HUES6 (cell line): ENCODE results near the gene DLGAP1.
"Not testable (repeated sequence)": the region's sequence is repeated elsewhere in the genome, so short reads cannot be mapped to it uniquely, and the experiment has no call there.

ENCODE experiments used
- H3K27ac ChIP-seq: 2 replicates; pipeline ENCODE4 v1.7.0; 2013; ENCODE audit warnings: low read depth, mild to moderate bottlenecking, low read length, inconsistent platforms
- H3K27me3 ChIP-seq: 2 replicates; pipeline ENCODE4 v1.6.1; 2013; ENCODE audit warnings: low read length; ENCODE audit not compliant: control insufficient read depth, insufficient read depth
- H3K36me3 ChIP-seq: 2 replicates; pipeline ENCODE4 v1.6.1; 2013; ENCODE audit warnings: low read length; ENCODE audit not compliant: control insufficient read depth, insufficient read depth
- H3K4me1 ChIP-seq: 2 replicates; pipeline ENCODE4 v1.6.1; 2013; ENCODE audit warnings: low read length; ENCODE audit not compliant: control insufficient read depth, insufficient read depth
- H3K4me3 ChIP-seq: 2 replicates; pipeline ENCODE4 v1.5.1; 2013; ENCODE audit warnings: low read depth, low read length
- H3K9ac ChIP-seq: one replicate; pipeline ENCODE4 v1.6.1; 2013; ENCODE audit warnings: mild to moderate bottlenecking, low read length
- H3K9me3 ChIP-seq: 2 replicates; pipeline ENCODE4 v1.6.1; 2013; ENCODE audit warnings: low read depth, low read length; ENCODE audit not compliant: control insufficient read depth, insufficient read depth

DLGAP1 gene

DNA sequence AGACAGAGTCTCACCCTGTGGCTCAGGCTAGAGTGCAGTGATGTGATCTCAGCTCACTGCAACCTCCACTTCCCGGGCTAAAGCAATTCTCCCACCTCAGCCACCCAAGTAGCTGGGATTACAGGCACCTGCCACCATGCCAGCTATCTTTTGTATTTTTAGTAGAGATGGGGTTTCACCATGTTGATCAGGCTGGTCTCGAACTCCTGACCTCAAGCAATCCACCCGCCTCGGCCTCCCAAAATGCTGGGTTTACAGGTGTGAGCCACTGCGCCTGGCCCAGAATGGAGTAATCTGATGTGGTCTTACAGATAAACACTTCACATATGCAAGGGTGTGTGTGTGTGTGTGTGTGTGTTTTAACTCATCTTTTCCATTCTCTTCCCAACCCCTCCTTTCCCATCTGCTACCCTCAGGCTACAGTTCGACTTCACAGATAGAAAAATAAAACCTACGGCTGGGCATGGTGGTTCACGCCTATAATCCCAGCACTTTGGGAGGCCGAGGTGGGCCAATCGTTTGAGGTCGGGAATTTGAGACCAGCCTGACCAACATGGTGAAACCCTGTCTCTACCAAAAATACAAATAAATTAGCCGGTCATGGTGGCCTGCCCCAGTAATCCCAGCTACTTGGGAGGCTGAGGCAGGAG, 853.9 kb downstream of the DLGAP1 start:
- H3K4me3 ChIP-seq, H3K27ac ChIP-seq, H3K9me3 ChIP-seq, H3K27me3 ChIP-seq, H3K9ac ChIP-seq, H3K36me3 ChIP-seq: not testable (repeated sequence)
- peaks cover 41% of the 10 kb centered on the region for H3K4me1 ChIP-seq

DNA sequence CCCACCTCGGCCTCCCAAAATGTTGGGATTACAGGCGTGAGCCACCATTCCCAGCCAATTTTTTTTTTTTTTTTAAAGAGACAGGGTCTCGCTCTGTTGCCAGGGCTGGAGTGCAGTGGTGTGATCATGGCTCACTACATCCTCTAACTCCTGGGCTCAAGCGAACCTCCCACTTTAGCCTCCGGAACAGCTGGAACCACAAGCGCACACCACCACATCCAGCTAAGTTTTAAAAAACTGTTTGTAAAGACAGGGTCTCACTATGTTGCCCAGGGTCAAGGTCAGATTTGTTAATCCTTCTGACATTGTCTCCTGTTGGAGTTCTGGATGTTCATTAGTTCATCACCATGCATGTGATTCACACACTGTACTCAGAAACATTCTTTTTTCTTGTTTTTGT, 855.2 kb downstream of the DLGAP1 start:
- Histone ChIP-seq H3K9me3 (no peaks in the 10 kb centered on the region), H3K27ac (no peak overlapping the region), H3K27me3 (no peaks in the 10 kb centered on the region), H3K9ac (no peak overlapping the region), H3K36me3 (no peaks in the 10 kb centered on the region), H3K4me3 (no peak overlapping the region), H3K4me1 (peaks cover 50% of the 10 kb centered on the region)

DNA sequence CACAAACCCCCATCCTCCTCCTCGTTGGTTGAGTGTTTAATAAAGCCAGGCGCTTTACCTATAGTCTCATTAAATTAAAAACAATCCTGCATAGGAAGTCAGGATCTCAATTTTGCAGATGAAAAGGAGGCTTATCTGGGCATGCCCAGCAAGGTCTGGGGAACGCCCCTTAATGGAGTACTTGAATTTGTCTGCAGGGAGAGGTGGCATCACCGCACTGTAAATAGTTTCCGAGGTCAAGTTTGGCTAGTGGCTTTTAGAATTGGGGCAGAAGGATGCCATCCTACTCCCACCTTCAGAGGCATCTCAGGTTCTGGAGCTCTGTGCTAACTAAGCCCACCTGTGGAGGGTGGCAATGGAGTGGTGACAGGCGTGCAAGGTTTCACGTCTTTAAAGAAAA, 855.9 kb downstream of the DLGAP1 start:
- Histone ChIP-seq H3K4me3 (no peak overlapping the region), H3K9me3 (no peaks in the 10 kb centered on the region), H3K36me3 (no peaks in the 10 kb centered on the region), H3K4me1 (peaks cover 55% of the 10 kb centered on the region), H3K27me3 (no peaks in the 10 kb centered on the region), H3K9ac (no peak overlapping the region), H3K27ac (no peak overlapping the region)

GRCh38 chr18:3598581-3598980, 856.5 kb downstream of the DLGAP1 start:
- no peak overlapping the region for H3K9ac ChIP-seq
- no peaks in the 10 kb centered on the region for H3K27me3 ChIP-seq
- no peak overlapping the region for H3K27ac ChIP-seq
- H3K4me3 ChIP-seq: no peak overlapping the region
- H3K4me1 ChIP-seq: peaks cover 57% of the 10 kb centered on the region
- no peaks in the 10 kb centered on the region for H3K36me3 ChIP-seq
- no peaks in the 10 kb centered on the region for H3K9me3 ChIP-seq

DNA sequence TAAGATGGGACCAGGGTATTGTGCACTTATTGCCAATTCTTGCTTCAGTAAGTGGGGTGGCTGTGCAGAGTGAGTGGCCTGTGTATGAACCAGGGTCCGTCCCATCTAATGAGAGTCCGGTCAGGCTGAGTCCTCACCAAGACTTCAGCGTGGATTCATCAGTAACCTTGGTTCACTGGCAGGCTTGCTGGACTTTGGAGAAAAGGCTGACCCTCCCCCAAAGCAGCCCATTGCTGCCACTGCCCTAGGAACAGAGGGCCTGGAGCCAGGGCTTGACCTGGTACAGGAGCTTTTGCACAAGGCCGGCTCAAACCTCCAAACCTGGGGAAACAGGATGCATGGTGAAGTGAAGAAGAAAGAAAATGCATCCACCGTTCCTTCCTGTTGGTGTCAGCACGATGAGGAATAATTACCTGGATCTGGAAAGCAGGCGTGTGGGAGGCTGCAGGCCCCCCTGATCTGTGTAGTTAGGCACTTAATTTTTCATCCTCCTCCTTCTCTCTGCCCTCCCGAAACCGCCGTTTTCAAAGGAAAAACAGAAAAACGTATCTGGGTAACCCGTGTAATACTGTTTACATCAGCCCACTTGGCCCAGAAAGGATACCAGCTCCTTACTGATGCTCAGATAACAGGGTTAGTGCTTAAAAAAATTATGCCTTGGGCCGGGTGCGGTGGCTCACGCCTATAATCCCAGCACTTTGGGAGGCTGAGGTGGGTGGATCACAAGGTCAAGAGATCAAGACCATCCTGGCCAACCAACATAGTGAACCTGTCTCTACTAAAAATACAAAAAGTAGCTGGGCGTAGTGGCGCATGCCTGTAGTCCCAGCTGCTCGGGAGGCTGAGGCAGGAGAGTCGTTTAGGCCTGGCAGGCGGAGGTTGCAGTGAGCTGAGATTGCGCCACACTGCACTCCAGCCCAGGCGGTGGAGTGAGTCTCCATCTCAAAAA, 857.4 kb downstream of the DLGAP1 start:
- Histone ChIP-seq H3K9me3 (no peaks in the 10 kb centered on the region), H3K9ac (peak overlapping the region; percentile 29), H3K4me1 (peaks cover 59% of the 10 kb centered on the region), H3K36me3 (no peaks in the 10 kb centered on the region), H3K27me3 (no peaks in the 10 kb centered on the region), H3K27ac (peak overlapping the region; percentile 32; the same call in 1 of the 2 replicates), H3K4me3 (no peak overlapping the region)

DNA sequence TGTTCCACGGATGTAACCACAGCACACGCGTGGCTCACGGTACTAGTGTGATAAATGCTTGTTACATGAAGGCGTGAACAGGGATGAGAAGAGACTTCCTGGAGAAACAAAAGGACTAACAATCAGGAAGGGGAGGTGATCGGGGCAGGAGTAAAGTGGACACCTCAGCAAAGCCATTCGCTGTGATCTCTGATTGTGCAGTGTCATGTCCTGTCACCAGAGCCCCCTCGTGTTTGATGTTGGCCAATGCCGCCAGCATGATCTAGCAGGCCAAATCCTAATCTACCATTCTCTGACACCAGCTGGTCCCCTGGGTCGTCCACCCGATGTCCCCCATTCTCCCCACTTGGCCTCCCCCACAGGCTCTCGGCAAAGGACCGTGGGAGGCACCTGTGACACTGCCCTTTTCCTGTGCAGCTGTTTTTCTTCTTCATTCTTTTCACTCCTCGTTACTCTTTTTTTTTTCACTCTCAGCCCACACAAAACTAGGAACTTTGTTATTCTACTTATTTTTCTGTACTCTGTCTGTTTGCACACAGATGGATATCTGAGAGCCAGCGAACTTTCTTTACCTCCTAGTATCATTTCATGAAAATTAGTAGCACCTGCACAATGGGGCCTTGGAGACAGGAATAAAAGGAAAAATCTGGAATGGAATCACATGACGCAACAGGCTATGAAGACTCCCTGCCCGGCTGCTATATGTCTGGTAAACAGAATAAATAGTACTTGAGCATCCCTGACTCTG, 858.3 kb downstream of the DLGAP1 start:
- Histone ChIP-seq H3K4me1 (peaks cover 53% of the 10 kb centered on the region), H3K27ac (peak overlapping the region; percentile 76; the same call in 1 of the 2 replicates), H3K27me3 (peaks cover 8% of the 10 kb centered on the region), H3K4me3 (no peak overlapping the region), H3K36me3 (no peaks in the 10 kb centered on the region), H3K9ac (peak overlapping the region; percentile 29), H3K9me3 (no peaks in the 10 kb centered on the region)

- peaks cover 50% of the 10 kb centered on the region for H3K4me1 ChIP-seq
Observed at GRCh38 chr18:3596324-3596636, 858.8 kb downstream of the DLGAP1 start.

DNA sequence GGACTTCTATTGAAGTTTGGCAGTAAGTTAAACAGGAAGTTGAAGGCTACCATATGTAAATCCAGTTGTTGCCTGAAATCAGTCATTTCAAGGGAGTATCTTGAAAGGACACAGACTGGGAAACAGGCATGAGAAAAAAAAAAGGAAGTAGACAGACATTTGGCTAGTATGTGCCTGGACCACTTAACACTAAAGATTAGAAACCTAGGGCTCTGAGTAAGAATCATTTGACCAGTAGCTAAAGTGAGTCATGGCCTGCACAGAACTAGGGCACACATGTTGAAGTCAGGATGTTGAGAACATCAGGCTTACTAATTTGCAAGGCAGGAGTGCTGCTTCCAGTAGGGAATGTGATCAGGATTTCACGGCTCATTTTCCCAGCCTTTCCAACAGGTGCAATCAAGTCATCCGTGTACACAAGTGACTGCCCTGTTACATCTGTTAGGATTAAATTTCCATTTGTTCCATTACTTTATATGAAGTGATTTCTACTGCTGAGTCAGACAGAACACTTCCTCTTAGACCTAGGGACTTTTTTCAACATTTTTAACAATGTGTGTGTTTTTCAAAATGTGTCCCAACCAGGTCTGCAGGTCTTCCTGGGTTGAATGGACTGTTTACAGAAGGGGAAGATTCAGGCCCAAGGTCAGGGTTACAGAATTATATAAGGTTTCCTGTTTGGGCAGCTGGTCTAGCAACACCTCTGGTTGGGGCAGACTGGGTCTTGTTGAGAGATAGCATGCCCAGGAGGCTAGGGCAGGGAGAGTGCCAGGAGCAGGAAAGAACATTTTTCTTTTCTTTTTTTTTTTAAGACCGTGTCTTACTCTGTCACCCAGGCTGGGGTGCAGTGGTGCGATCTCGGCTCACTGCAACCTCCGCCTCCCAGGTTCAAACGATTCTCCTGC, 859.5 kb downstream of the DLGAP1 start:
- no peaks in the 10 kb centered on the region for H3K36me3 ChIP-seq
- H3K4me3 ChIP-seq: peak overlapping the region; percentile 57
- peak overlapping the region; percentile 76; the same call in 1 of the 2 replicates for H3K27ac ChIP-seq
- H3K27me3 ChIP-seq: peaks cover 18% of the 10 kb centered on the region
- H3K9me3 ChIP-seq: no peaks in the 10 kb centered on the region
- peaks cover 49% of the 10 kb centered on the region for H3K4me1 ChIP-seq
- peak overlapping the region; percentile 89 for H3K9ac ChIP-seq

More at GRCh38 chr18:3596324-3596636, 858.8 kb downstream of the DLGAP1 start:
- Histone ChIP-seq H3K4me3 (no peak overlapping the region), H3K27ac (peak overlapping the region; percentile 76; the same call in 1 of the 2 replicates), H3K27me3 (peaks cover 13% of the 10 kb centered on the region), H3K9ac (peak overlapping the region; percentile 27), H3K9me3 (no peaks in the 10 kb centered on the region), H3K36me3 (no peaks in the 10 kb centered on the region)

DNA sequence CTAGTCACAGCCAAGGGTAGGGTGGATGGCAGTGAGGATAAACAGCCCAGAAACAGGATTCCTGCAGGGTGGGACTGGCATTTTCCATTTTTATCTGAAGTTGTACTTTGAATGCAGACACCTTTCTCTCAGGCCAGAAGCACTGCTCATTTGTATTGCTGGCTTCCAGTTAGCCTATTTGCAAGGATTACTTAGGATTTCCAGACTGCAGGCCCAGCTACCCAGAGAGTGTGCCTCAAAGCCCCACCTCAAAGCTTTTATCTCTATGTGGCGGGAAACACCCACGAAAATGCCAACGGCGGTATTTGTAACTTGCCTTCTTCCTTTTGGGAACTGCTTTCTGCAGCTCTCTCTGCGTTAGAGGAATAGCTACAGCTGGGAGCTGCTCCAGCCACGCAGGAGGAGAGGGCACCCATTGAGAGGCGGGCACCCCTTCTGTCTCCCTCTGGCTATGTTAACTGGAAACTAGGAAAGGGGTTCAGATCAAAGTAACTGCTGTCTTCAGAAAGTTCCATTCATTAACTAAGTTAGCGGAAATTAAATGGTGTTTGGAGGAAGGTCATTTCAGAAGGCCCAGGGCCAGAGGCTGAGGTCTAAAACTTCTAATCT, 860.2 kb downstream of the DLGAP1 start:
- H3K9ac ChIP-seq: peak overlapping the region; percentile 89
- peaks cover 52% of the 10 kb centered on the region for H3K4me1 ChIP-seq
- no peaks in the 10 kb centered on the region for H3K9me3 ChIP-seq
- H3K27me3 ChIP-seq: peaks cover 18% of the 10 kb centered on the region
- H3K4me3 ChIP-seq: peak overlapping the region; percentile 57
- no peaks in the 10 kb centered on the region for H3K36me3 ChIP-seq
- peak overlapping the region; percentile 76 for H3K27ac ChIP-seq
